ENCODE data around the gene TMIGD2.
A peak's percentile ranks its signal among the peaks of the same experiment; 100 is the strongest.
"Not testable (repeated sequence)": the region's sequence is repeated elsewhere in the genome, so short reads cannot be mapped to it uniquely, and the experiment has no call there.

Gene TMIGD2, protein sequence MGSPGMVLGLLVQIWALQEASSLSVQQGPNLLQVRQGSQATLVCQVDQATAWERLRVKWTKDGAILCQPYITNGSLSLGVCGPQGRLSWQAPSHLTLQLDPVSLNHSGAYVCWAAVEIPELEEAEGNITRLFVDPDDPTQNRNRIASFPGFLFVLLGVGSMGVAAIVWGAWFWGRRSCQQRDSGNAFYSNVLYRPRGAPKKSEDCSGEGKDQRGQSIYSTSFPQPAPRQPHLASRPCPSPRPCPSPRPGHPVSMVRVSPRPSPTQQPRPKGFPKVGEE
- 5.8 to 10.1 (median 6.6) reads per million in 3 donors for total RNA-seq

DNA sequence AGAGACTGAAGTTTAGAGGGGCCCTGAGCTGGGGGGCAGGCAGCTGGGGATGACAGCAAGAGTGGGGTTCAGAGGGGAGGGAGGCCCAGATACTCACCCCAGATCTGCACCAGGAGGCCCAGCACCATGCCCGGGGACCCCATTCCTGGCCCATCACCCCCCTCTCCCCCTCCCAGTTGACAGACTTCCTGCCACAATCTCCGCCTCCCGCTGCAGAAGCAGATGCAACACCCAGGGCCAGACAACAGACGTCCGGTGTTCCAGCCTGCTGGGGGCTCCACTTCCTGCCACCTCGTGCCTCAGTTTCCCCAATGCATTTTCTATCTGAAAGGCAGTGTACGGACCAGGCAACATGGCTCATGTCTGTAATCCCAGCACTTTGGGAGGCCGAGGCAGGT lies at the start of gene TMIGD2:
TMIGD2 (minus strand) TSS at position 147 of the 398 bp plus-strand sequence; CDS start at position 143, 4 bp downstream.
- H3K36me3 ChIP-seq (ENCODE audit: control insufficient read depth, insufficient read depth, low read length) = no peaks in the 10 kb centered on the region
- DNase-seq = no peak
- peak within 1 kb of the TSS; percentile 14 for H3K27ac ChIP-seq (ENCODE audit: insufficient read depth, low read length, poor library complexity, severe bottlenecking)
- H3K27me3 ChIP-seq (replicated peaks; ENCODE audit: control insufficient read depth, insufficient read depth, low read length, poor library complexity, severe bottlenecking) = peaks cover 4% of the 10 kb centered on the region
- peaks cover 5% of the 10 kb centered on the region for H3K4me1 ChIP-seq (ENCODE audit: control insufficient read depth, insufficient read depth, low read length, poor library complexity, severe bottlenecking)
- no peaks in the 10 kb centered on the region for H3K9me3 ChIP-seq (ENCODE audit: control insufficient read depth, low read length)
- H3K4me3 ChIP-seq (ENCODE audit: insufficient read depth, low read depth, low read length, poor library complexity, severe bottlenecking) = peak within 1 kb of the TSS; percentile 13

DNA sequence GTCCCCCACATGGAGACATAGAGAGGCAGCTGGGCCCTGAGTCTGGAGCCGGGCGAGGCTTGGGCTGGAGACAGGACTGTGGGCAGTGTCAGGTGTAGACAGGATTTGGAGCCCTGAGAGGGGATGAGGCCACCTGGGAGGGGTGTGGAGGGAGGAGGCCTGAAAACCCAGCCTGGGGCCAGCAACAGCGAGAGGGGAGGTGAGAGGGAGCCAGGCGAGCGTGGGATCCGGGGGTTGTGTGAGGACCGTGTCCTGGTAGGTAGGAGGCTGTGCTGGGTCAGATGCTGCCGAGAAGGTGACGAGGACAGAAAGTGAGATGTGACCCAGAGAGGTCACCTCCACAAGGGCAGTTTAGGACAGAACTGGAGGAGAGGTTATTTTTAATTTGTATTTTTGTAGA lies 48.5 kb upstream of the TMIGD2 start:
- no peak for DNase-seq
- no peak overlapping the region for H3K27ac ChIP-seq (ENCODE audit: insufficient read depth, low read length, poor library complexity, severe bottlenecking)
- no peak overlapping the region for H3K4me3 ChIP-seq (ENCODE audit: insufficient read depth, low read depth, low read length, poor library complexity, severe bottlenecking)
- no peaks in the 10 kb centered on the region for H3K36me3 ChIP-seq (ENCODE audit: control insufficient read depth, insufficient read depth, low read length)
- no peaks in the 10 kb centered on the region for H3K9me3 ChIP-seq (ENCODE audit: control insufficient read depth, low read length)
- H3K27me3 ChIP-seq (replicated peaks; ENCODE audit: control insufficient read depth, insufficient read depth, low read length, poor library complexity, severe bottlenecking) = no peaks in the 10 kb centered on the region
- H3K4me1 ChIP-seq (ENCODE audit: control insufficient read depth, insufficient read depth, low read length, poor library complexity, severe bottlenecking) = no peaks in the 10 kb centered on the region

DNA sequence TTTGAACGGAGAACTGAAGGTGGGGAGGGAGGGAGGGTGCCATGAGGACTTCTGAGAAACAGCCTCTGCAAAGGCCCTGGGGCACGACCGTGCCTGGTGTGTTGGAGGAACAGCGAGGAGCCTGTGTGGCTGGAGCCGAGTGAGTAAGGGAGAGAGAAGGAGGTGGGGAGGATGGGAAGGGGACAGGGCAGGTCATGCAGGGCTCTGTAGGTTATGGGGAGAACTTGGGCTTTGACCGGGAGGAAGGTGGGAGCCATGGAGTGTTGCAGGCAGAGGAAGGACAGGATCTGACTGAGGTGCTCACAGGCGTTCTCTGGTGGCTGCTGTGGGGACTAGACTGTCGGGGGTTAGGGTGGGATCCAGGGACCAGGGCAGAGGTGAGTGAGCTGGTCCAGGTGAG lies 47.9 kb upstream of the TMIGD2 start:
- Histone ChIP-seq H3K4me3 (ENCODE audit: insufficient read depth, low read depth, low read length, poor library complexity, severe bottlenecking) (no peak overlapping the region), H3K9me3 (ENCODE audit: control insufficient read depth, low read length) (no peaks in the 10 kb centered on the region), H3K27me3 (replicated peaks; ENCODE audit: control insufficient read depth, insufficient read depth, low read length, poor library complexity, severe bottlenecking) (no peaks in the 10 kb centered on the region), H3K27ac (ENCODE audit: insufficient read depth, low read length, poor library complexity, severe bottlenecking) (no peak overlapping the region), H3K4me1 (ENCODE audit: control insufficient read depth, insufficient read depth, low read length, poor library complexity, severe bottlenecking) (no peaks in the 10 kb centered on the region), H3K36me3 (ENCODE audit: control insufficient read depth, insufficient read depth, low read length) (no peaks in the 10 kb centered on the region)
- no peak for DNase-seq

DNA sequence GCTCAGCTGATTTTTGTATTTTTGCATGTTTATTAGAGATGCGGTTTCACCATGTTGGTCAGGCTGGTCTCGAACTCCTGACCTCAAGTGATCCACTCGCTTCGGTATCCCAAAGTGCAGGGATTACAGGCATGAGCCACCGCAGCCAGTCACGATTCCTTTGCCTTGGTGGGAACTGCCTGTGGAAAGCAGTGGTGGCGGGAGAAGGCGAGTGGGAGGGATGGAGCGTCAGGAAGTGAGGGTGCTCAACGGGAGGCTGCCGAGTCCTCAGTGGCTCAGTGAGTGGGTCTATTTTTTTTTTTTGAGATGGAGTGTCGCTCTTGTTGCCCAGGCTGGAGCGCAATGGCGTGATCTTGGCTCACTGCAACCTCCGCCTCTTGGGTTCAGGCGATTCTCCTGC lies 47.0 kb upstream of the TMIGD2 start:
- not testable (repeated sequence) for H3K9me3 ChIP-seq (ENCODE audit: control insufficient read depth, low read length); H3K4me1 ChIP-seq (ENCODE audit: control insufficient read depth, insufficient read depth, low read length, poor library complexity, severe bottlenecking); H3K4me3 ChIP-seq (ENCODE audit: insufficient read depth, low read depth, low read length, poor library complexity, severe bottlenecking); DNase-seq; H3K27ac ChIP-seq (ENCODE audit: insufficient read depth, low read length, poor library complexity, severe bottlenecking); H3K27me3 ChIP-seq (replicated peaks; ENCODE audit: control insufficient read depth, insufficient read depth, low read length, poor library complexity, severe bottlenecking); H3K36me3 ChIP-seq (ENCODE audit: control insufficient read depth, insufficient read depth, low read length)

DNA sequence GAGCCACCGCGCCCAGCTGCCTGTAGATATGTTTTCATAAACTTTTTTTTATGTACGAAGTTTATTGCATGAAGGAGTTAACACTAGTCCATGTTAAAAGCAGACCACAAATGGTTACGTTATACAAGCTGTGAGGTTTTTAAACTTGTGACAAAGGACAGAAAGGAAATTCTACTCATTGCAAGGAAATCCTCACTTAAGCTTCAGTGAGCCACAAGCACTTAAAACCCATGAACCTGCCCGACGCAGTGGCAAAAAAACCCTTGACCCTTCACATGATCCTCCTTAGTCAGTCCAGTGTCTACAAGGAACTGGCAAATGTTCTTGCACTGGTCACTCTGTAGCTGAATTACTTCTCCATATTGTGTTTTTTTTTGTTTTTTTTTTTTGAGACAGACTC lies 45.3 kb upstream of the TMIGD2 start:
- Histone ChIP-seq H3K4me3 (ENCODE audit: insufficient read depth, low read depth, low read length, poor library complexity, severe bottlenecking) (no peak overlapping the region), H3K36me3 (ENCODE audit: control insufficient read depth, insufficient read depth, low read length) (no peaks in the 10 kb centered on the region), H3K4me1 (ENCODE audit: control insufficient read depth, insufficient read depth, low read length, poor library complexity, severe bottlenecking) (peaks cover 10% of the 10 kb centered on the region), H3K9me3 (ENCODE audit: control insufficient read depth, low read length) (no peaks in the 10 kb centered on the region), H3K27ac (ENCODE audit: insufficient read depth, low read length, poor library complexity, severe bottlenecking) (no peak overlapping the region), H3K27me3 (replicated peaks; ENCODE audit: control insufficient read depth, insufficient read depth, low read length, poor library complexity, severe bottlenecking) (no peaks in the 10 kb centered on the region)
- no peak for DNase-seq

DNA sequence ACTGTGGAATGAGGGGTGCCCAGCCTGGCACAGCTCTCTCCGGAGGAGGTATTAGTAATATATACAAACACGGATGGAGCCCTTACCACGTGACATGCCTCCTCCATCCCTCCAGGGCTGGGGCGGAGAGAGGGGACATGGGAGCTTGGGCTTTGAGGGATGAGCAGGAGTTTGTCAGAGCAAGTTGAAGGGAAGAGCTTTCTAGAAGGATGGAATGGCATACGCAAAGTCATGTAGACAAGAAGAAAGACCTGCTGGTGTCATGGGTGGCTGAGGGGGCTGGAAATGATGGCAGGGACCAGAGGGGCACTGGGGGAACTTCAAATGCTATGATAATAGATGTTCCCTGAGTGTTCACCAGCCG lies 43.8 kb upstream of the TMIGD2 start:
- Histone ChIP-seq H3K27me3 (replicated peaks; ENCODE audit: control insufficient read depth, insufficient read depth, low read length, poor library complexity, severe bottlenecking) (no peaks in the 10 kb centered on the region), H3K27ac (ENCODE audit: insufficient read depth, low read length, poor library complexity, severe bottlenecking) (no peak overlapping the region), H3K36me3 (ENCODE audit: control insufficient read depth, insufficient read depth, low read length) (no peaks in the 10 kb centered on the region), H3K4me3 (ENCODE audit: insufficient read depth, low read depth, low read length, poor library complexity, severe bottlenecking) (no peak overlapping the region), H3K4me1 (ENCODE audit: control insufficient read depth, insufficient read depth, low read length, poor library complexity, severe bottlenecking) (peaks cover 13% of the 10 kb centered on the region), H3K9me3 (ENCODE audit: control insufficient read depth, low read length) (no peaks in the 10 kb centered on the region)
- no peak for DNase-seq

DNA sequence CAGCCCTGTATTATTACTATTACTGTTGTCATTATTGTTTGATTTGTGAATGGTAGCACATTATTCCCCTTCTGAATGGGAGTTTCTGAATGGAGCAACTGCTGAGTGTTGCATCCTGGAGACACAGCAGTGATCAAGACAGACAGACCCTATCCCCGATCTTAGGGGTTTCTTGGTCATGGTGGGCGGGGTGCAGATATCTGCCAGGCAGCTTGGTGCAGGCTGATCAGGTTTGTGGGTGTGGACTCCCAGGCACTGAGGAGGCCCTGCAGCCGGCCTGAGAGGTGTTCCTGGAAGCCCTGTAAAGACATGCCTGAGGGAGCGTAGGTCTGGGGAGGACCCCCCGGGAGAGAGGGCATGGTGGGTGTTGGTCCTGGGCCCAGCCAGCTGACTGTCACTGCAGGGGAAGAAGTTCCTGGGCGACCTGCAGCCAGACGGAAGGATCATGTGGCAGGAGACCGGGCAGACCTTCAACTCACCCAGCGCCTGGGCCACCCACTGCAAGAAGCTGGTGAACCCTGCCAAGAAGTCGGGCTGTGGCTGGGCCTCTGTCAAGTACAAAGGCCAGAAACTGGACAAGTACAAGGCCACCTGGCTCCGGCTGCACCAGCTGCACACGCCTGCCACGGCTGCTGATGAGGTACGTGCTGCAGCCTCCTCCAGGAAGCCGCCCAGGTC lies 43.3 kb upstream of the TMIGD2 start:
- Histone ChIP-seq H3K27me3 (replicated peaks; ENCODE audit: control insufficient read depth, insufficient read depth, low read length, poor library complexity, severe bottlenecking) (no peaks in the 10 kb centered on the region), H3K36me3 (ENCODE audit: control insufficient read depth, insufficient read depth, low read length) (no peaks in the 10 kb centered on the region), H3K4me1 (ENCODE audit: control insufficient read depth, insufficient read depth, low read length, poor library complexity, severe bottlenecking) (peaks cover 13% of the 10 kb centered on the region), H3K4me3 (ENCODE audit: insufficient read depth, low read depth, low read length, poor library complexity, severe bottlenecking) (no peak overlapping the region), H3K27ac (ENCODE audit: insufficient read depth, low read length, poor library complexity, severe bottlenecking) (no peak overlapping the region), H3K9me3 (ENCODE audit: control insufficient read depth, low read length) (no peaks in the 10 kb centered on the region)
- no peak for DNase-seq

DNA sequence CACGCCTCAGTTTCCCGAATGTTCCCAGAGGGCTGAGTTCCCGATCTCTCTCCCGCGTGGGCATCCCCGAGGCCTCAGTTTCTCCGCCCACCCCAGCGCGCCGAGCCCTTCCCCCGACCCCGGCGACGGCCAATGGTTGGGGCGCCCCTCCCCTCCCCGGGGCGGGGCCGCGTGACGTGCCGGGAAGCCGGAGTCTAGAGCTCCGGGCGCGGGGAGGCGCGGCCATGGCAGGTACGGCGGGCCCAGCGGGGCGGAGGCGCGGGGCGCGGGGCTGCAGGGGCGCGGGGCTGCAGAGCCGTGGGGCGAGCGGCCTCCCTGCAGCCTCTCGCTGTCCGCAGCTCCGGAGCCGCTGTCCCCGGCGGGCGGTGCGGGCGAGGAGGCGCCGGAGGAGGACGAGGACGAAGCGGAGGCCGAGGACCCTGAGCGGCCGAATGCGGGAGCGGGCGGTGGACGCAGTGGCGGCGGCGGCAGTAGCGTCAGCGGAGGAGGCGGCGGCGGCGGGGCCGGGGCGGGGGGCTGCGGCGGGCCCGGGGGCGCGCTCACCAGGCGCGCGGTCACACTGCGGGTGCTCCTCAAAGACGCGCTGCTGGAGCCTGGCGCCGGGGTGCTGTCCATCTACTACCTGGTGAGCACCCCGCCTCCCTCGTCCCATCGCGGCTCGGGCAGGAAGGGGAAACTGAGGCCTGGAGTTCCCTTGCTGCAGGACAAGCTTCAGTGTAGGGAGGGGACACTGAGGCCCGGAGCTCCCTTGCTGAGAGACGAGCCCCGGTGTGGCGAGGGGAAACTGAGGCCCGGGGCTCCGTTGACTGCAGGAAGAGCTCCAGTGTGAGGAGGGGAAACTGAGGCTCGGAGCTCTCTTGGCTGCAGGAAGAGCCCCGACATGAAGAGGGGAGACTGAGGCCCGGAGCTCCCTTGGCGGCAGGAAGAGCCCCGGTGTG lies 41.5 kb upstream of the TMIGD2 start, which contains the start of gene MPND:
MPND (plus strand) TSS at position 193 of the 938 bp plus-strand sequence; CDS start at position 225, 32 bp downstream.
- H3K9me3 ChIP-seq (ENCODE audit: control insufficient read depth, low read length) = no peaks in the 10 kb centered on the region
- H3K27ac ChIP-seq (ENCODE audit: insufficient read depth, low read length, poor library complexity, severe bottlenecking) = peak within 1 kb of the TSS; percentile 71
- DNase-seq = peak; percentile 79 to 88 (median 86)
- H3K36me3 ChIP-seq (ENCODE audit: control insufficient read depth, insufficient read depth, low read length) = no peaks in the 10 kb centered on the region
- H3K4me1 ChIP-seq (ENCODE audit: control insufficient read depth, insufficient read depth, low read length, poor library complexity, severe bottlenecking) = peaks cover 16% of the 10 kb centered on the region
- H3K27me3 ChIP-seq (replicated peaks; ENCODE audit: control insufficient read depth, insufficient read depth, low read length, poor library complexity, severe bottlenecking) = no peaks in the 10 kb centered on the region
- peak within 1 kb of the TSS; percentile 65 for H3K4me3 ChIP-seq (ENCODE audit: insufficient read depth, low read depth, low read length, poor library complexity, severe bottlenecking)

DNA sequence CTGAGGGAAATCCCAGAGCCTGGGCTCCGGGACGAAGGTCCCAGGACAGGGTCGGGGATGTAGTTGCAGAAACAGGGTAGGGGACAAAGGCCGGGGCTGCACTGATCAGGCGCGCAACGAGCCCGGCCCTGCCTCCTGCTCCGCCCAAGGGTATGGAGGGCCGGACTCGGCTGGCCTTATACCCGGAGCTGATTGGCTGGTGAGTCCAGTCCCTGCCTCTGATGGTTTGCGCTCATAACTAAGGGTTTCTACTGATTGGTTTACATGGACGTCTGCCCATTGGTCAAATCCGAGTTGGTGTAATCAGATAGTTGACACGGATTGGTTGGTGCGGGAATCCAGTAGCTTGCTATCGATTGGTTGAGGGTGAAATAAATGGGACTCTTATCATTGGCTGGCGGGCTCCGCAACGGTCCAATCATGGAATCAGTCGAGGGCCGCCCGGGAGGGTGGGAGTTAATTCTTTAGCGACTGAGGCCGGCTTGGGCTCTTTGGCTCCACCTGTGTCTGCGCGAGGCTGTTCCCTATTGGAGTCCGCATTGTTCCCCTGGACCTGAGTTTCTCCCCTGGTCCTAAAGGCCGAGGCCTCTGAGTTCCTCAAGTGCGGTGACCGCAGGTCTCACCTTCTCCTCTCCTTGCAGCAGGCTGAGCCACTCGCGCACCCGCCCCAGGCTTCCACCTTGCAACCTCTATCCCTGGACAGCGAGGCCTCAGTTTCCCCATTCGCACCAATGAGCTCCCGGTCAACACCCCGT lies 40.6 kb upstream of the TMIGD2 start:
- Histone ChIP-seq H3K4me3 (ENCODE audit: insufficient read depth, low read depth, low read length, poor library complexity, severe bottlenecking) (peak overlapping the region; percentile 65), H3K27ac (ENCODE audit: insufficient read depth, low read length, poor library complexity, severe bottlenecking) (peak overlapping the region; percentile 71), H3K9me3 (ENCODE audit: control insufficient read depth, low read length) (no peaks in the 10 kb centered on the region), H3K36me3 (ENCODE audit: control insufficient read depth, insufficient read depth, low read length) (no peaks in the 10 kb centered on the region), H3K27me3 (replicated peaks; ENCODE audit: control insufficient read depth, insufficient read depth, low read length, poor library complexity, severe bottlenecking) (no peaks in the 10 kb centered on the region), H3K4me1 (ENCODE audit: control insufficient read depth, insufficient read depth, low read length, poor library complexity, severe bottlenecking) (peaks cover 22% of the 10 kb centered on the region)
- DNase-seq = peak; percentile 86 to 91 (median 89)
